NB4 (cell line): ENCODE measurements around the gene CHIC2.

Experiments
- DNase-seq: peaks from one replicate; pipeline ENCODE4 v3.0.0; 2010; ENCODE audit warnings: low read depth
- H3K4me3 ChIP-seq: one replicate; pipeline ENCODE4 v1.5.1; 2011; ENCODE audit warnings: mild to moderate bottlenecking, low read depth, low read length, moderate library complexity
- CTCF ChIP-seq: IDR thresholded peaks from one replicate; pipeline ENCODE4 v1.5.1; 2012; ENCODE audit warnings: low read depth, low read length
- MAX ChIP-seq: IDR thresholded peaks from 2 replicates; pipeline ENCODE4 v1.6.1; 2011; ENCODE audit warnings: low read depth, low read length
- MYC ChIP-seq: IDR thresholded peaks from 2 replicates; pipeline ENCODE4 v1.6.1; 2011; ENCODE audit warnings: low read depth, low read length
- POLR2A ChIP-seq: IDR thresholded peaks from 2 replicates; pipeline ENCODE4 v1.6.1; 2011; ENCODE audit warnings: mild to moderate bottlenecking; ENCODE audit not compliant: insufficient read length; ENCODE audit errors: extremely low read depth

The CHIC2 gene

GRCh38 chr4:54073271-54073880 is 9.0 kb upstream of the CHIC2 start:
- no peak for TF ChIP-seq CTCF
- no peak for TF ChIP-seq MAX
- no peak for TF ChIP-seq POLR2A
- no peak for TF ChIP-seq MYC
- peak; percentile 18 for DNase-seq
- H3K4me3 ChIP-seq = no peak overlapping the region

- DNase-seq = no peak
- TF ChIP-seq MYC = no peak
- TF ChIP-seq POLR2A = no peak
- TF ChIP-seq MAX = no peak
- no peak for TF ChIP-seq CTCF
- no peak overlapping the region for H3K4me3 ChIP-seq
Measured at GRCh38 chr4:54067166-54067565, 2.8 kb upstream of the CHIC2 start.

GRCh38 chr4:54066718-54067129 is 2.3 kb upstream of the CHIC2 start:
- DNase-seq = peak; percentile 19
- TF ChIP-seq POLR2A = no peak
- TF ChIP-seq MYC = no peak
- TF ChIP-seq CTCF = no peak
- TF ChIP-seq MAX = no peak
- no peak overlapping the region for H3K4me3 ChIP-seq

GRCh38 chr4:54066088-54066415 is 1.6 kb upstream of the CHIC2 start:
- DNase-seq = peak; percentile 14
- no peak overlapping the region for H3K4me3 ChIP-seq

GRCh38 chr4:54065282-54066087 is 1.1 kb upstream of the CHIC2 start:
- DNase-seq = peak; percentile 11
- H3K4me3 ChIP-seq = peak overlapping the region; percentile 75

More at GRCh38 chr4:54066088-54066415, 1.6 kb upstream of the CHIC2 start:
- TF ChIP-seq POLR2A = no peak
- TF ChIP-seq CTCF = no peak
- no peak for TF ChIP-seq MYC
- no peak for TF ChIP-seq MAX

More at GRCh38 chr4:54065282-54066087, 1.1 kb upstream of the CHIC2 start:
- TF ChIP-seq MAX = no peak
- no peak for TF ChIP-seq POLR2A
- TF ChIP-seq MYC = no peak
- TF ChIP-seq CTCF = no peak
